Liver (tissue), 9 donors: ENCODE results near the gene TGM3. TPM values are rescaled to one million over a fixed set of nuclear protein-coding genes. Genes with fewer than 3 reads are reported as not detected.

ENCODE experiments used
- DNase-seq: peaks from one replicate; pipeline ENCODE4 v3.0.0-alpha.2; 2017; ENCODE audit warnings: low spot score
- H3K27ac ChIP-seq, 2 donors: one replicate each; pipeline ENCODE4 v1.7.0; 2013; ENCODE audit warnings: inconsistent platforms in 2 of 2, low read length in 2 of 2, control low read depth in 1 of 2, low read depth in 1 of 2, mild to moderate bottlenecking in 1 of 2
- H3K27me3 ChIP-seq, 4 donors: one replicate each; pipeline versions ENCODE4 v1.6.1 to v1.7.0; 2013; ENCODE audit warnings: low read length in 3 of 4, inconsistent platforms in 1 of 4, mild to moderate bottlenecking in 1 of 4, moderate library complexity in 1 of 4; ENCODE audit not compliant: control insufficient read depth in 4 of 4, insufficient read depth in 4 of 4
- H3K36me3 ChIP-seq, 4 donors: one replicate each; pipeline versions ENCODE4 v1.6.1 to v1.7.0; 2013; ENCODE audit warnings: low read length in 3 of 4, mild to moderate bottlenecking in 3 of 4, low read depth in 1 of 4, moderate library complexity in 1 of 4; ENCODE audit not compliant: control insufficient read depth in 4 of 4, insufficient read depth in 3 of 4
- H3K4me1 ChIP-seq, 4 donors: one replicate each; pipeline versions ENCODE4 v1.6.1 to v1.7.0; 2013; ENCODE audit warnings: low read length in 3 of 4, mild to moderate bottlenecking in 3 of 4, moderate library complexity in 1 of 4; ENCODE audit not compliant: control insufficient read depth in 4 of 4, insufficient read depth in 4 of 4
- H3K4me3 ChIP-seq, 3 donors: one replicate each; pipeline versions ENCODE4 v1.6.1 to v1.7.0; 2013; ENCODE audit warnings: low read length in 3 of 3, control low read depth in 1 of 3, low read depth in 1 of 3, mild to moderate bottlenecking in 1 of 3
- H3K9ac ChIP-seq, 2 donors: one replicate each; pipeline ENCODE4 v1.7.0; 2013; ENCODE audit warnings: low read length in 2 of 2, mild to moderate bottlenecking in 2 of 2, moderate library complexity in 2 of 2, control low read depth in 1 of 2, low read depth in 1 of 2
- H3K9me3 ChIP-seq, 4 donors: one replicate each; pipeline versions ENCODE4 v1.6.1 to v1.7.0; 2013; ENCODE audit warnings: low read length in 3 of 4; ENCODE audit not compliant: control insufficient read depth in 4 of 4
- ATF3 ChIP-seq: IDR thresholded peaks from 2 replicates; pipeline ENCODE4 v1.6.1; 2016; ENCODE audit warnings: antibody characterized with exemption
- CTCF ChIP-seq: fragments of 150-350 bp; IDR thresholded peaks from 2 replicates; pipeline ENCODE4 v1.5.1; 2017; ENCODE audit warnings: improper control_type of control experiment, low read depth, low read length; ENCODE audit not compliant: missing input control
- EGR1 ChIP-seq, 2 donors: IDR thresholded peaks; 2 replicates each; pipeline ENCODE4 v1.6.1; 2016 to 2018; ENCODE audit warnings: antibody characterized with exemption in 2 of 2, low read depth in 2 of 2
- FOXA1 ChIP-seq: IDR thresholded peaks from 2 replicates; pipeline ENCODE4 v1.6.1; 2016; ENCODE audit warnings: antibody characterized with exemption
- FOXA2 ChIP-seq: IDR thresholded peaks from 2 replicates; pipeline ENCODE4 v1.6.1; 2016; ENCODE audit warnings: antibody characterized with exemption
- HNF4A ChIP-seq, 2 donors: conservative IDR thresholded peaks; 2 replicates each; pipeline ENCODE4 v1.6.1; 2016; ENCODE audit warnings: antibody characterized with exemption in 2 of 2, mild to moderate bottlenecking in 2 of 2
- HNF4G ChIP-seq: IDR thresholded peaks from 2 replicates; pipeline ENCODE4 v1.6.1; 2016; ENCODE audit warnings: antibody characterized with exemption
- JUND ChIP-seq, 2 donors: IDR thresholded peaks; 2 replicates each; pipeline ENCODE4 v1.6.1; 2016; ENCODE audit warnings: antibody characterized with exemption in 2 of 2
- MAX ChIP-seq: IDR thresholded peaks from 2 replicates; pipeline ENCODE4 v1.6.1; 2016; ENCODE audit warnings: antibody characterized with exemption
- NR2F2 ChIP-seq: IDR thresholded peaks from 2 replicates; pipeline ENCODE4 v1.6.1; 2016; ENCODE audit warnings: antibody characterized with exemption
- RAD21 ChIP-seq, 2 donors: IDR thresholded peaks; 2 replicates each; pipeline ENCODE4 v1.6.1; 2016; ENCODE audit warnings: antibody characterized with exemption in 2 of 2, mild to moderate bottlenecking in 2 of 2
- REST ChIP-seq: IDR thresholded peaks from 2 replicates; pipeline ENCODE4 v1.6.1; 2016; ENCODE audit warnings: antibody characterized with exemption, mild to moderate bottlenecking
- SP1 ChIP-seq: IDR thresholded peaks from 2 replicates; pipeline ENCODE4 v1.6.1; 2018; ENCODE audit warnings: antibody characterized with exemption, mild to moderate bottlenecking
- ZBTB33 ChIP-seq: IDR thresholded peaks from 2 replicates; pipeline ENCODE4 v1.6.1; 2016; ENCODE audit warnings: antibody characterized with exemption
- WGBS: extraction: QIAGEN DNeasy Blood & Tissue Kit; methylation state at CpG from one replicate; pipeline ENCODE4 v1.1.7; 2013; 5-methylcytosine and 5-hydroxymethylcytosine counted together
- polyA plus RNA-seq, 2 donors: library from polyadenylated mRNA; stranded (reverse) in 1 of 2; unstranded in 1 of 2; fragments of 200-250 nt in 1 of 2; fragments of >200 nt in 1 of 2; fragmentation: Nextera tagmentation in 1 of 2; extraction: Ambion mirVana in 1 of 2; gene quantifications; one replicate each; pipeline versions ENCODE4 v1.2.1 to v1.2.3, GENCODE V29; 2013 to 2015
- total RNA-seq, 2 donors: library from RNA; depleted of rRNA; stranded (reverse); fragments of >200 nt; gene quantifications; one replicate each; pipeline ENCODE4 v1.2.3, GENCODE V29; 2014
- donor health status: healthy.
- donor health status: healthy.
- donor health status: healthy.
- donor health status: healthy.
- donor health status: healthy.

Gene TGM3
- total and polyA plus RNA-seq, 4 donors = 0.05 to 0.28 (median 0.08) TPM; not detected in 1

- peaks cover 3 to 41% (median 34%) of the 10 kb centered on the region in 4 donors for H3K4me1 ChIP-seq
- H3K9ac ChIP-seq = no peak overlapping the region
- no peak overlapping the region for H3K4me3 ChIP-seq
- no peak for DNase-seq
- 74% methylated on average over 2 of the region's 2 CpGs for WGBS
- H3K9me3 ChIP-seq = no peaks in the 10 kb centered on the region
- no peak overlapping the region for H3K27ac ChIP-seq
- H3K27me3 ChIP-seq = no peaks in the 10 kb centered on the region
- H3K36me3 ChIP-seq = no peaks in the 10 kb centered on the region
- TF ChIP-seq EGR1 (IDR thresholded peaks at IDR 0.05; ENCODE audit: low read depth in 2 of 2) (no peak), REST (no peak), HNF4A (conservative IDR thresholded peaks at IDR 0.05) (no peak), FOXA2 (peak; percentile 61), RAD21 (IDR thresholded peaks at IDR 0.05) (peak in 1 of 2 donors; percentile 39), NR2F2 (no peak), JUND (IDR thresholded peaks at IDR 0.05) (no peak), CTCF (no peak), HNF4G (no peak), FOXA1 (no peak), MAX (no peak), SP1 (no peak)
Measured at GRCh38 chr20:2305946-2306345, 10.1 kb downstream of the TGM3 start.

- no peaks in the 10 kb centered on the region for H3K36me3 ChIP-seq
Measured at GRCh38 chr20:2307136-2307535, 11.3 kb downstream of the TGM3 start.

More at GRCh38 chr20:2307136-2307535, 11.3 kb downstream of the TGM3 start:
- Histone ChIP-seq H3K9me3 (no peaks in the 10 kb centered on the region), H3K4me3 (no peak overlapping the region), H3K4me1 (peaks cover 2 to 30% (median 26%) of the 10 kb centered on the region in 4 donors), H3K27me3 (no peaks in the 10 kb centered on the region), H3K27ac (no peak overlapping the region), H3K9ac (no peak overlapping the region)
- TF ChIP-seq ZBTB33 = no peak
- no peak for TF ChIP-seq FOXA2
- TF ChIP-seq ATF3 = no peak
- TF ChIP-seq NR2F2 = no peak
- DNase-seq = no peak
- 98% methylated on average over 4 of the region's 4 CpGs for WGBS
